ENCODE results near the gene CCDC183. TPM values are rescaled to one million over a fixed set of nuclear protein-coding genes. Genes with fewer than 3 reads are reported as not detected.

The CCDC183 gene
- total and polyA plus RNA-seq, 2 donors from 2014 or later, result 0.88 to 3.1 TPM

DNA sequence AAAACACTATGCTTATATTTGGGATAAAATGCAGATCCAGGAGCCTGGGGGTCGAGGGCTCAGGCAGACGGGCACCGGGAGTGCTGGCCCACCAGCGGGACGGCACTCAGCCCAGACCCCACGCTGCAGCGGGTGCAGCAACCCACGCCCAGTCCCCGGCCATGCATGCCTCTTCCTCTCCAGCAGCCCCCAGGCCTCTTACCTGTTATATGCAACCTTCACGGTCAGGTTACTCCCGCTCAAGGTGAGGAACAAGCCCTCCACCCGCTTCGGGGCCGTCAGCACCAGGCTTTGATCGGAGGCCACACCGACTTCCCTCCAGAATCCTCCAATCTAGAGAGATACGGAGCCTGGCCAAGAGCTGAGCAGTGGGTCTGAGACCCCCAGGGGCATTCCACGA lies 39.3 kb upstream of the CCDC183 start:
- Histone ChIP-seq H3K27ac (ENCODE audit: low read depth in 2 of 2, low read length in 2 of 2) (no peak overlapping the region), H3K4me1 (ENCODE audit: control insufficient read depth in 2 of 3, insufficient read depth in 2 of 3, low read depth in 1 of 3, low read length in 3 of 3) (no peaks in the 10 kb centered on the region), H3K9ac (ENCODE audit: low read length in 3 of 3) (no peak overlapping the region), H3K36me3 (ENCODE audit: control insufficient read depth in 2 of 3, insufficient read depth in 3 of 3, low read length in 3 of 3) (no peaks in the 10 kb centered on the region), H3K27me3 (ENCODE audit: control insufficient read depth, insufficient read depth, low read length) (no peaks in the 10 kb centered on the region), H3K9me3 (ENCODE audit: control insufficient read depth in 2 of 3, insufficient read depth in 1 of 3, low read length in 3 of 3) (peaks cover 0 to 8% (median 0%) of the 10 kb centered on the region in 3 donors), H3K4me3 (ENCODE audit: low read length in 3 of 3) (no peak overlapping the region)
- intact Hi-C loops (cut with DNase I), result no loop called here
- DNase-seq (peak in 1 of 5 donors; percentile 16), FAIRE-seq (no peak)
- TF ChIP-seq, protein P1, sequence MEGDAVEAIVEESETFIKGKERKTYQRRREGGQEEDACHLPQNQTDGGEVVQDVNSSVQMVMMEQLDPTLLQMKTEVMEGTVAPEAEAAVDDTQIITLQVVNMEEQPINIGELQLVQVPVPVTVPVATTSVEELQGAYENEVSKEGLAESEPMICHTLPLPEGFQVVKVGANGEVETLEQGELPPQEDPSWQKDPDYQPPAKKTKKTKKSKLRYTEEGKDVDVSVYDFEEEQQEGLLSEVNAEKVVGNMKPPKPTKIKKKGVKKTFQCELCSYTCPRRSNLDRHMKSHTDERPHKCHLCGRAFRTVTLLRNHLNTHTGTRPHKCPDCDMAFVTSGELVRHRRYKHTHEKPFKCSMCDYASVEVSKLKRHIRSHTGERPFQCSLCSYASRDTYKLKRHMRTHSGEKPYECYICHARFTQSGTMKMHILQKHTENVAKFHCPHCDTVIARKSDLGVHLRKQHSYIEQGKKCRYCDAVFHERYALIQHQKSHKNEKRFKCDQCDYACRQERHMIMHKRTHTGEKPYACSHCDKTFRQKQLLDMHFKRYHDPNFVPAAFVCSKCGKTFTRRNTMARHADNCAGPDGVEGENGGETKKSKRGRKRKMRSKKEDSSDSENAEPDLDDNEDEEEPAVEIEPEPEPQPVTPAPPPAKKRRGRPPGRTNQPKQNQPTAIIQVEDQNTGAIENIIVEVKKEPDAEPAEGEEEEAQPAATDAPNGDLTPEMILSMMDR (IDR thresholded peaks at IDR 0.05; ENCODE audit: borderline replicate concordance, extremely low read depth, insufficient read depth), result no peak

DNA sequence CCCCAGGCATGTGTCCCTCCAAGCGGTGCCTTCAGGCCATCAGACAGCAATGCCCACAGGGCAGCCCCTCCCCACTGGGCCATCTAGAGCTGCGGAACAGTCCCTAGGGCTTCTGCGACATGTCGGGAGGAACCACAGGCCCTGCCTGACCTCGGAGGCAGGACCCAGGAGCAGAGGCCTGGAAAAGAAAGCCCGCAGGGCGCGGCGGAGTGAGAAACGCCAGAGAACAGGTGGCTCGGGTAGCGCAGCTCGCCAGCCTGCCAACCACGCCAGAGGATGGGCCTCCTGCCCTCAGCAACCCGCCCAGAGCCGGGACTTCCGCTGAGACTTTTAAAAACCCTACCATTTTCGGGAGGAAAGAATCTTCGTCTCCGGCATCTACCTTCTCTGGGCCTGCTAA lies 38.8 kb upstream of the CCDC183 start:
- TF ChIP-seq, protein P1 (IDR thresholded peaks at IDR 0.05; ENCODE audit: borderline replicate concordance, extremely low read depth, insufficient read depth), result no peak
- H3K4me3 ChIP-seq (ENCODE audit: low read length in 3 of 3), result no peak overlapping the region
- DNase-seq (peak in 2 of 5 donors; percentile 49 to 66), FAIRE-seq (no peak)
- peaks cover 0 to 5% (median 0%) of the 10 kb centered on the region in 3 donors for H3K9me3 ChIP-seq (ENCODE audit: control insufficient read depth in 2 of 3, insufficient read depth in 1 of 3, low read length in 3 of 3)
- no peak overlapping the region for H3K9ac ChIP-seq (ENCODE audit: low read length in 3 of 3)
- intact Hi-C loops (cut with DNase I), result no loop called here
- no peaks in the 10 kb centered on the region for H3K27me3 ChIP-seq (ENCODE audit: control insufficient read depth, insufficient read depth, low read length)
- no peak overlapping the region for H3K27ac ChIP-seq (ENCODE audit: low read depth in 2 of 2, low read length in 2 of 2)
- no peaks in the 10 kb centered on the region for H3K36me3 ChIP-seq (ENCODE audit: control insufficient read depth in 2 of 3, insufficient read depth in 3 of 3, low read length in 3 of 3)
- H3K4me1 ChIP-seq (ENCODE audit: control insufficient read depth in 2 of 3, insufficient read depth in 2 of 3, low read depth in 1 of 3, low read length in 3 of 3), result no peaks in the 10 kb centered on the region

DNA sequence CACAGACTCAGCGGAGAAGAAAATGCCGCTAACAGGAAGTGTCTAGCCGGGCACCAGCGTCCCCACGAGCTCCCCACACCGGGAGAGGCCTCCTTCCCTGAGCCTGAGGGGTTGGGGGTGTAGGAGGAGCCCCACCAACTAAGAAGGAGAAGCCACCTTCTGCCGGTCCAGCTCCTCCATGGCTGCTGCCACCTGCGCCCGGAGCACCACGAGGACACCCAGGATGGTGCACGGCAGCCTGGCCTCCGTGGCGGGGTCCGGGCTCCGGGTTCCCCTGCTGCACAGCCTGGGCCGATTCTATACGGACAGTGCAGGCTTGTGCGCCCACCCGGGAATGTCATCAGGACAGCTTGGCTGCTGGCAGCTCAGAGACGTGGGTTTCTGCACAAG lies 38.4 kb upstream of the CCDC183 start:
- TF ChIP-seq, protein P1 (IDR thresholded peaks at IDR 0.05; ENCODE audit: borderline replicate concordance, extremely low read depth, insufficient read depth), result no peak
- H3K9ac ChIP-seq (ENCODE audit: low read length in 3 of 3), result no peak overlapping the region
- H3K27me3 ChIP-seq (ENCODE audit: control insufficient read depth, insufficient read depth, low read length), result no peaks in the 10 kb centered on the region
- FAIRE-seq (no peak), DNase-seq (peak in 1 of 5 donors; percentile 16)
- H3K27ac ChIP-seq (ENCODE audit: low read depth in 2 of 2, low read length in 2 of 2), result no peak overlapping the region
- intact Hi-C loops (cut with DNase I), result no loop called here
- peaks cover 0 to 5% (median 0%) of the 10 kb centered on the region in 3 donors for H3K9me3 ChIP-seq (ENCODE audit: control insufficient read depth in 2 of 3, insufficient read depth in 1 of 3, low read length in 3 of 3)
- H3K4me1 ChIP-seq (ENCODE audit: control insufficient read depth in 2 of 3, insufficient read depth in 2 of 3, low read depth in 1 of 3, low read length in 3 of 3), result no peaks in the 10 kb centered on the region
- no peak overlapping the region for H3K4me3 ChIP-seq (ENCODE audit: low read length in 3 of 3)
- H3K36me3 ChIP-seq (ENCODE audit: control insufficient read depth in 2 of 3, insufficient read depth in 3 of 3, low read length in 3 of 3), result no peaks in the 10 kb centered on the region

DNA sequence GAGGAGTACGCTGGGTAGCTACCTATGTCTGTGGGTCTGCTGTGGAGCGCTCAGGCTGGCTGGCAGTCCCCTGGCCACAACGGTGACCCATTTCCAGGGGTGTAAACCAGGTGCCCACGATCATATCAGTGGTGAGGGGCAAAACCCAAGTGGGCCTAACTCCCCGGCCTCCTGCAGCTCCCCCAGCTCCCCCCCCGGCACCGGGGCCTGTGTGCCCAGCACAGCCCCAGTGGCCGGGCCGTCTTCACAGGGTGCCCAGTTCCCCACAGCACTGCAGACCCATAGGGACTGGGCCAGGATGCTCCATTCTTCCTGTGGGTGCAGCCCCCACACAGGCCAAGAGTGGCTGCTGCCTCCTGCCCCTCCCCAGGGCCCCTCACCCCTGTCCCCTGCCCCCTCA lies 37.1 kb upstream of the CCDC183 start:
- no peaks in the 10 kb centered on the region for H3K27me3 ChIP-seq (ENCODE audit: control insufficient read depth, insufficient read depth, low read length)
- TF ChIP-seq, protein P1 (IDR thresholded peaks at IDR 0.05; ENCODE audit: borderline replicate concordance, extremely low read depth, insufficient read depth), result no peak
- no peak overlapping the region for H3K27ac ChIP-seq (ENCODE audit: low read depth in 2 of 2, low read length in 2 of 2)
- intact Hi-C loops (cut with DNase I), result no loop called here
- H3K4me3 ChIP-seq (ENCODE audit: low read length in 3 of 3), result no peak overlapping the region
- H3K4me1 ChIP-seq (ENCODE audit: control insufficient read depth in 2 of 3, insufficient read depth in 2 of 3, low read depth in 1 of 3, low read length in 3 of 3), result no peaks in the 10 kb centered on the region
- FAIRE-seq (no peak), DNase-seq (peak in 1 of 5 donors; percentile 63)
- peaks cover 0 to 5% (median 0%) of the 10 kb centered on the region in 3 donors for H3K9me3 ChIP-seq (ENCODE audit: control insufficient read depth in 2 of 3, insufficient read depth in 1 of 3, low read length in 3 of 3)
- no peak overlapping the region for H3K9ac ChIP-seq (ENCODE audit: low read length in 3 of 3)
- H3K36me3 ChIP-seq (ENCODE audit: control insufficient read depth in 2 of 3, insufficient read depth in 3 of 3, low read length in 3 of 3), result no peaks in the 10 kb centered on the region

Data from kidney (tissue), 14 donors.